Activated CD8-positive, alpha-beta T cell treated with anti-CD3 and anti-CD28 coated beads for 36 hours (primary cell): Measurements from ENCODE around the gene BICRAL. TPM values are rescaled to one million over a fixed set of nuclear protein-coding genes. Genes with fewer than 3 reads are reported as not detected.
A peak's percentile ranks its signal among the peaks of the same experiment; 100 is the strongest.
"Not testable (repeated sequence)": the region's sequence is repeated elsewhere in the genome, so short reads cannot be mapped to it uniquely, and the experiment has no call there.

Source experiments
- ATAC-seq: fragments of 200-7000 bp; cut with Tn5 transposase; one replicate; pipeline ENCODE4 v1.10.0; 2021; ENCODE audit warnings: mild to moderate bottlenecking, moderate library complexity
- CTCF ChIA-PET: fragments of 350-600 bp; sonication (Branson Sonifier 250); formaldehyde crosslinking; loops from one replicate; lab custom pipeline; 2021; ENCODE audit warnings: antibody characterized with exemption; lab: Charles Lee
- POLR2A ChIA-PET: fragments of 350-600 bp; sonication (Branson Sonifier 250); formaldehyde crosslinking; loops from one replicate; lab custom pipeline; 2021; ENCODE audit warnings: antibody characterized with exemption; lab: Charles Lee
- DNase-seq: peaks from one replicate; pipeline ENCODE4 v3.0.0-alpha.2; 2020
- H3K27ac Mint-ChIP-seq: one replicate; pipeline ENCODE4 v1.8.0; 2021; ENCODE audit warnings: mild to moderate bottlenecking, mixed read lengths
- H3K27me3 Mint-ChIP-seq: one replicate; pipeline ENCODE4 v1.8.0; 2021; ENCODE audit warnings: mixed read lengths
- H3K36me3 Mint-ChIP-seq: one replicate; pipeline ENCODE4 v1.8.0; 2021; ENCODE audit warnings: low read depth, mixed read lengths
- H3K4me1 Mint-ChIP-seq: one replicate; pipeline ENCODE4 v1.8.0; 2021; ENCODE audit warnings: low read depth, mixed read lengths
- H3K4me3 Mint-ChIP-seq: one replicate; pipeline ENCODE4 v1.8.0; 2021; ENCODE audit warnings: mild to moderate bottlenecking, moderate library complexity, mixed read lengths
- H3K9me3 Mint-ChIP-seq: one replicate; pipeline ENCODE4 v1.8.0; 2021; ENCODE audit warnings: mixed read lengths
- intact Hi-C: fragments of 100-400 bp; cut with micrococcal nuclease; formaldehyde crosslinking; loops from one replicate; pipeline ENCODE4 v1.10.0; 2022
- total RNA-seq, 2 experiments: library from RNA; stranded (reverse); gene quantifications; one replicate each; pipeline ENCODE4 v1.2.3, GENCODE V29; 2021
- TF ChIP-seq, protein P1 (sequence below): fragments of 200-600 bp; IDR thresholded peaks from one replicate; pipeline ENCODE4 v1.8.0; 2022; ENCODE audit warnings: antibody characterized with exemption, mild to moderate bottlenecking

The BICRAL gene
- total RNA-seq, 2 experiments from 2014 or later: 9.7 to 9.8 TPM

DNA sequence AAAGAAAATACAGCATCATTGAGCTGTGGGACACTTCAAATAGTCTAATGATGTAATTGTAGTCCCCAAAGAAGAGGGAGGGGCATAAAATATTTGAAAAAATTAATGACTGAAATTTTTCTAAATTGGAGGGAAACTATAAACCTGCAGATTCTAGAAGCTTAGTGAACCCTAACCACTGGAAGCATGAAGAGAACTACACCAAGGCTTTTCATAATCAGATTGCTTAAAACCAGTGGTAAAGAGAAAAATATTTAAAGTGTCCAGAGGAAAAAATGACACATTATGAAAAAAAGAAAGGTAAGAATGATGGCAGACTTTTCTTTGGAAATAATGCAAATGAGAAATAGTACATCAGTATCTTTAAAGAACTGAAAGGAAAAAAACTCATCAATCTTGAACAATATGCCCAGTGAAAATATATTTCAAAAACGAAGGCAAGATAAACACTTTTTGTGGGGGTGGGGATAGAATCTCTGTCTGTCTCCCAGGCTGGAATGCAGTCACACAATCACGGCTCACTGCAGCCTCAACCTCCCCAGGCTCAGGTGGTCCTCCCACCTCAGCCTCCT is 31.3 kb downstream of the BICRAL start:
- intact Hi-C loops: no loop called here
- H3K4me3 Mint-ChIP-seq: no peak overlapping the region
- H3K9me3 Mint-ChIP-seq: peaks cover 1% of the 10 kb centered on the region
- ChIA-PET CTCF (no interaction called here), POLR2A (interaction anchor here (0.8 kb wide), 1 partner anchor 30 kb away, joined by 3 read pairs; no protein-coding TSS in a partner anchor)
- DNase-seq (no peak), ATAC-seq (peak; percentile 34)
- H3K27ac Mint-ChIP-seq: peak overlapping the region; percentile 73
- peaks cover 21% of the 10 kb centered on the region for H3K4me1 Mint-ChIP-seq
- TF ChIP-seq, protein P1, sequence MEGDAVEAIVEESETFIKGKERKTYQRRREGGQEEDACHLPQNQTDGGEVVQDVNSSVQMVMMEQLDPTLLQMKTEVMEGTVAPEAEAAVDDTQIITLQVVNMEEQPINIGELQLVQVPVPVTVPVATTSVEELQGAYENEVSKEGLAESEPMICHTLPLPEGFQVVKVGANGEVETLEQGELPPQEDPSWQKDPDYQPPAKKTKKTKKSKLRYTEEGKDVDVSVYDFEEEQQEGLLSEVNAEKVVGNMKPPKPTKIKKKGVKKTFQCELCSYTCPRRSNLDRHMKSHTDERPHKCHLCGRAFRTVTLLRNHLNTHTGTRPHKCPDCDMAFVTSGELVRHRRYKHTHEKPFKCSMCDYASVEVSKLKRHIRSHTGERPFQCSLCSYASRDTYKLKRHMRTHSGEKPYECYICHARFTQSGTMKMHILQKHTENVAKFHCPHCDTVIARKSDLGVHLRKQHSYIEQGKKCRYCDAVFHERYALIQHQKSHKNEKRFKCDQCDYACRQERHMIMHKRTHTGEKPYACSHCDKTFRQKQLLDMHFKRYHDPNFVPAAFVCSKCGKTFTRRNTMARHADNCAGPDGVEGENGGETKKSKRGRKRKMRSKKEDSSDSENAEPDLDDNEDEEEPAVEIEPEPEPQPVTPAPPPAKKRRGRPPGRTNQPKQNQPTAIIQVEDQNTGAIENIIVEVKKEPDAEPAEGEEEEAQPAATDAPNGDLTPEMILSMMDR: no peak
- H3K36me3 Mint-ChIP-seq: peaks cover 6% of the 10 kb centered on the region
- H3K27me3 Mint-ChIP-seq: no peaks in the 10 kb centered on the region

DNA sequence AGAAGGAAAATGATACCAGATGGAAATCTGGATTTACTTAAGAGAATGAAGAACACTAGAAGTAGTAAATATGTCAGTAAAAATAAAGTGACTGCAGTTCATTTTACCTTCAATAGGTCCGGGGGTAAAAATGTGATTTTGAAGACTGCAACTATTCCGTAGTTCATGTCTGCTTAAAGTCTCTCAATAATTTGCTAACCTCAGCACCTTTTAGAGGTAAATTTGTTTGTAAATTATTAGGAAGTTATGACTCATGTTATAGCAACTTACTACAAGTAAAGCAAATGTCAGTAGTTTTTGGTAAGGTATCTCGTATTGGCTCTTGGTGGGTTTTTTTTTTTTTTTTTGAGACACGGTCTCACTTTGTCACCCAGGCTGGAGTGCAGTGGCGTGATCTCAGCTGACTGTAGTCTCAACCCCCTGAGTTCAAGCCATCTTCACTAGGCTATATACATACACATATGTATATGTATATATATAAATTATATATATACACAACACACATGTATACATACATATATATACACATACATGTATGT is 32.1 kb downstream of the BICRAL start:
- no peaks in the 10 kb centered on the region for H3K27me3 Mint-ChIP-seq
- no peak overlapping the region for H3K4me3 Mint-ChIP-seq
- peaks cover 2% of the 10 kb centered on the region for H3K36me3 Mint-ChIP-seq
- H3K27ac Mint-ChIP-seq: peak overlapping the region; percentile 57
- ChIA-PET POLR2A (no interaction called here), CTCF (no interaction called here)
- peaks cover 1% of the 10 kb centered on the region for H3K9me3 Mint-ChIP-seq
- intact Hi-C loops: no loop called here
- H3K4me1 Mint-ChIP-seq: peaks cover 26% of the 10 kb centered on the region
- TF ChIP-seq, protein P1: no peak
- ATAC-seq: no peak
- no peak for DNase-seq

DNA sequence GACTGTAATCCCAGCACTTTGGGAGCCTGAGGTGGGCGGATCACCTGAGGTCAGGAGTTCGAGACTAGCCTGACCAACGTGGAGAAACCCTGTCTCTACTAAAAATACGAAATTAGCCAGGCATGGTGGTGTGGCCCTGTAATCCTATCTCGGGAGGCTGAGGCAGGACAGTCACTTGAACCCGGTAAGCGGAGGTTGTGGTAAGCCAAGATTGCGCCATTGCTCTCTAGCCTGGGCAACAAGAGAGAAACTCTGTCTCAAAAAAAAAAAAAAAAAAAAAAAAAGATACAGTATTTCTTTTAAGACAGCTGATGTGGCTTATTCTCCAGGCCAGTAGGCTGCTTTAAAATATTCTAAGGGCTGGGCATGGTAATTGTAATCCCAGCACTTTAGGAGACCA is 33.9 kb downstream of the BICRAL start:
- CTCF ChIA-PET: interaction anchor here (0.9 to 2.1 kb wide), 3 partner anchors 15 to 89 kb away, joined by 3 to 5 read pairs (median 4); no protein-coding TSS in a partner anchor
- POLR2A ChIA-PET: interaction anchor here (0.6 to 0.7 kb wide), 2 partner anchors 32 to 90 kb away, joined by 3 to 4 read pairs; no protein-coding TSS in a partner anchor
- intact Hi-C loops: not testable (repeated sequence)

DNA sequence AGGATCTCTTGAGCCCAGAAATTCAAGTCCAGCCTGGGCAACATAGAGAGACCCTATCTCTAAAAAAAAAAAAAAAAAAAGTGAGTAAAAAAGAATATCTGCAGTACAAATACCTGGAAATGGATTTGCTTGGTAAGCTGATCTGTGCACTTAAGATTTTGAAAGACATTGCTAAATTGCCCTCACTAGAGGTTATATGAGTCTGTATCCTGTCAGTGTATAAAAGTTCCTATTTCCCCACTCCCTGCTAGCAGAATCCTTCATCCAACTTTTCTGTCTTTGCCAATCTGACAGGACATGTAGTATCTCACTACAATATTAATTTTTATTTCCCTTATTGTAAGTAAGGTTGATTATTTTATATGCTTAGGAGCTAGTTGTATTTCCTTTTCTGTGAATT is 36.1 kb downstream of the BICRAL start:
- Mint-ChIP-seq H3K4me1 (peaks cover 36% of the 10 kb centered on the region), H3K9me3 (peaks cover 1% of the 10 kb centered on the region), H3K36me3 (peaks cover 2% of the 10 kb centered on the region), H3K4me3 (no peak overlapping the region), H3K27ac (no peak overlapping the region), H3K27me3 (no peaks in the 10 kb centered on the region)
- intact Hi-C loops: no loop called here
- DNase-seq: no peak
- TF ChIP-seq, protein P1: no peak
- no peak for ATAC-seq
- ChIA-PET POLR2A (interaction anchor here (0.5 to 1.2 kb wide), 4 partner anchors 9 to 75 kb away, joined by 3 to 4 read pairs (median 4); no protein-coding TSS in a partner anchor), CTCF (interaction anchor here (0.9 to 1.9 kb wide), 4 partner anchors 9 to 92 kb away, joined by 3 to 6 read pairs (median 4); no protein-coding TSS in a partner anchor)

More for the DNA sequence above, 33.9 kb downstream of the BICRAL start:
- H3K4me3 Mint-ChIP-seq, H3K27ac Mint-ChIP-seq, H3K27me3 Mint-ChIP-seq, DNase-seq, H3K36me3 Mint-ChIP-seq, H3K9me3 Mint-ChIP-seq, ATAC-seq: not testable (repeated sequence)
- peaks cover 39% of the 10 kb centered on the region for H3K4me1 Mint-ChIP-seq

DNA sequence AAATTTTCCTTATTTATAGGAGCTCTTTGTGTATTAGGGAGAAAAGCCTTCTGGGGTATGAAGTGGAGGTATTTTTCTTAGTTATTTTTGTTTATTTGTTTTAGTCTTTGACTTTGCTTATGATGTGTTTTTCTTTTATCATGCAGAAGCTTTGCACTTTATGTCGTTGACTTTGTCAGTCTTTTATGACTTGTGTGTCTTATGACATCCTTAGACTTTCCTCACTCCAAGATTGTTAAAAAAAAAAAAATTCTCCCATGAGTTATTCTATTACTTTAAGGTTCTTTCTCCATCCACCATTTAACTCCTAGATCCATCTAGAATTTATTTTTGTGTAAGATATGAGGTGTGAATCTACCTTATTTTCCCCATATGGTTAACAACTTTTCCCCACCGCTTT is 36.6 kb downstream of the BICRAL start:
- Mint-ChIP-seq H3K4me3 (no peak overlapping the region), H3K4me1 (peaks cover 31% of the 10 kb centered on the region), H3K27ac (no peak overlapping the region), H3K9me3 (no peaks in the 10 kb centered on the region), H3K36me3 (no peaks in the 10 kb centered on the region), H3K27me3 (no peaks in the 10 kb centered on the region)
- DNase-seq: no peak
- no peak for ATAC-seq
- ChIA-PET POLR2A (interaction anchor here (0.9 to 1.4 kb wide), 4 partner anchors 10 to 34 kb away, joined by 3 to 4 read pairs (median 4); no protein-coding TSS in a partner anchor), CTCF (interaction anchor here (1.4 to 1.9 kb wide), 3 partner anchors 10 to 92 kb away, joined by 3 to 6 read pairs (median 5); no protein-coding TSS in a partner anchor)
- intact Hi-C loops: no loop called here
- TF ChIP-seq, protein P1: no peak
